ENCODE results near the gene SLIT3. TPM values are rescaled to one million over a fixed set of nuclear protein-coding genes. Genes with fewer than 3 reads are reported as not detected.

SLIT3 gene
- total RNA-seq, 3 donors from 2014 or later (not counting 1 experiment from before 2014, with no cell fraction given) = 0.34 to 0.80 TPM; not detected in 1

DNA sequence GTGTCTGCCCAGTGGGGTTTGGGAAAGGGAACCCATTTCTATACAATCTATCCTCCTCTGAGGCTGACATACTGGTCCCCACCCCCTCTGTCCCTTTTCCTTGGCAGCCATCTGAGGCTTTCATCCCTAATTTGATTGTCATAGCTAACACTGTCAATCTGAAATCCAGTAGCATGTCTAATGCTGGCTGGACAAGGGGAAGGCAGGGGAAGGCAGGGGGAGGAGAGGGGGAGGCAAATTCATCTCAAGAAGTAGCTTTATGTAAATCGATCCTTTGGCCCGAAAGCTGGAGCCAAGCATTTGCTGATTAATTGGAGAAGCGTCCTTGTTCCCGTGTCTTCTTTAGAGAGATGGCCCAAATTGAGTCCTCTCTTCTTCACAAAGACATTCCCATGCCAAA lies 407.7 kb downstream of the SLIT3 start:
- Mint-ChIP-seq H3K36me3 (no peaks in the 10 kb centered on the region), H3K4me1 (peaks cover 21 to 27% of the 10 kb centered on the region in 2 donors), H3K9me3 (no peaks in the 10 kb centered on the region), H3K27me3 (ENCODE audit: low read depth in 2 of 2) (peaks cover 0 to 10% of the 10 kb centered on the region in 2 donors), H3K4me3 (no peak overlapping the region), H3K27ac (no peak overlapping the region)
- TF ChIP-seq, protein P1, sequence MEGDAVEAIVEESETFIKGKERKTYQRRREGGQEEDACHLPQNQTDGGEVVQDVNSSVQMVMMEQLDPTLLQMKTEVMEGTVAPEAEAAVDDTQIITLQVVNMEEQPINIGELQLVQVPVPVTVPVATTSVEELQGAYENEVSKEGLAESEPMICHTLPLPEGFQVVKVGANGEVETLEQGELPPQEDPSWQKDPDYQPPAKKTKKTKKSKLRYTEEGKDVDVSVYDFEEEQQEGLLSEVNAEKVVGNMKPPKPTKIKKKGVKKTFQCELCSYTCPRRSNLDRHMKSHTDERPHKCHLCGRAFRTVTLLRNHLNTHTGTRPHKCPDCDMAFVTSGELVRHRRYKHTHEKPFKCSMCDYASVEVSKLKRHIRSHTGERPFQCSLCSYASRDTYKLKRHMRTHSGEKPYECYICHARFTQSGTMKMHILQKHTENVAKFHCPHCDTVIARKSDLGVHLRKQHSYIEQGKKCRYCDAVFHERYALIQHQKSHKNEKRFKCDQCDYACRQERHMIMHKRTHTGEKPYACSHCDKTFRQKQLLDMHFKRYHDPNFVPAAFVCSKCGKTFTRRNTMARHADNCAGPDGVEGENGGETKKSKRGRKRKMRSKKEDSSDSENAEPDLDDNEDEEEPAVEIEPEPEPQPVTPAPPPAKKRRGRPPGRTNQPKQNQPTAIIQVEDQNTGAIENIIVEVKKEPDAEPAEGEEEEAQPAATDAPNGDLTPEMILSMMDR (IDR thresholded peaks at IDR 0.05) = no peak
- 96% methylated on average over 2 of the region's 4 CpGs for WGBS (ENCODE audit: insufficient coverage)
- ATAC-seq (no peak), DNase-seq (no peak)
- no peak overlapping the region for H3K27ac ChIP-seq (ENCODE audit: low read length)
- H3K4me1 ChIP-seq (ENCODE audit: control insufficient read depth, insufficient read depth, low read length) = peaks cover 11% of the 10 kb centered on the region
- no peaks in the 10 kb centered on the region for H3K27me3 ChIP-seq (ENCODE audit: control insufficient read depth, insufficient read depth, low read length)
- intact Hi-C loops (cut with micrococcal nuclease) = no loop called here
- H3K4me3 ChIP-seq (ENCODE audit: low read length) = no peak overlapping the region
- no peaks in the 10 kb centered on the region for H3K36me3 ChIP-seq (ENCODE audit: control insufficient read depth, insufficient read depth, low read length)
- no peaks in the 10 kb centered on the region for H3K9me3 ChIP-seq (ENCODE audit: control insufficient read depth, insufficient read depth, low read length)

GRCh38 chr5:168892618-168893186 lies 408.2 kb downstream of the SLIT3 start:
- intact Hi-C loops (cut with micrococcal nuclease) = no loop called here
- H3K9me3 Mint-ChIP-seq = no peaks in the 10 kb centered on the region
- no peak overlapping the region for H3K27ac ChIP-seq (ENCODE audit: low read length)
- H3K9me3 ChIP-seq (ENCODE audit: control insufficient read depth, insufficient read depth, low read length) = no peaks in the 10 kb centered on the region
- H3K27me3 ChIP-seq (ENCODE audit: control insufficient read depth, insufficient read depth, low read length) = no peaks in the 10 kb centered on the region
- peaks cover 17 to 25% of the 10 kb centered on the region in 2 donors for H3K4me1 Mint-ChIP-seq
- peaks cover 0 to 10% of the 10 kb centered on the region in 2 donors for H3K27me3 Mint-ChIP-seq (ENCODE audit: low read depth in 2 of 2)
- no peaks in the 10 kb centered on the region for H3K36me3 ChIP-seq (ENCODE audit: control insufficient read depth, insufficient read depth, low read length)
- no peak for DNase-seq
- TF ChIP-seq, protein P1 (IDR thresholded peaks at IDR 0.05) = no peak
- H3K4me1 ChIP-seq (ENCODE audit: control insufficient read depth, insufficient read depth, low read length) = peaks cover 9% of the 10 kb centered on the region
- H3K4me3 ChIP-seq (ENCODE audit: low read length) = no peak overlapping the region
- ATAC-seq = no peak
- no peak overlapping the region for H3K27ac Mint-ChIP-seq
- H3K36me3 Mint-ChIP-seq = no peaks in the 10 kb centered on the region
- no peak overlapping the region for H3K4me3 Mint-ChIP-seq
- WGBS (ENCODE audit: insufficient coverage) = 89% methylated on average over 4 of the region's 5 CpGs

DNA sequence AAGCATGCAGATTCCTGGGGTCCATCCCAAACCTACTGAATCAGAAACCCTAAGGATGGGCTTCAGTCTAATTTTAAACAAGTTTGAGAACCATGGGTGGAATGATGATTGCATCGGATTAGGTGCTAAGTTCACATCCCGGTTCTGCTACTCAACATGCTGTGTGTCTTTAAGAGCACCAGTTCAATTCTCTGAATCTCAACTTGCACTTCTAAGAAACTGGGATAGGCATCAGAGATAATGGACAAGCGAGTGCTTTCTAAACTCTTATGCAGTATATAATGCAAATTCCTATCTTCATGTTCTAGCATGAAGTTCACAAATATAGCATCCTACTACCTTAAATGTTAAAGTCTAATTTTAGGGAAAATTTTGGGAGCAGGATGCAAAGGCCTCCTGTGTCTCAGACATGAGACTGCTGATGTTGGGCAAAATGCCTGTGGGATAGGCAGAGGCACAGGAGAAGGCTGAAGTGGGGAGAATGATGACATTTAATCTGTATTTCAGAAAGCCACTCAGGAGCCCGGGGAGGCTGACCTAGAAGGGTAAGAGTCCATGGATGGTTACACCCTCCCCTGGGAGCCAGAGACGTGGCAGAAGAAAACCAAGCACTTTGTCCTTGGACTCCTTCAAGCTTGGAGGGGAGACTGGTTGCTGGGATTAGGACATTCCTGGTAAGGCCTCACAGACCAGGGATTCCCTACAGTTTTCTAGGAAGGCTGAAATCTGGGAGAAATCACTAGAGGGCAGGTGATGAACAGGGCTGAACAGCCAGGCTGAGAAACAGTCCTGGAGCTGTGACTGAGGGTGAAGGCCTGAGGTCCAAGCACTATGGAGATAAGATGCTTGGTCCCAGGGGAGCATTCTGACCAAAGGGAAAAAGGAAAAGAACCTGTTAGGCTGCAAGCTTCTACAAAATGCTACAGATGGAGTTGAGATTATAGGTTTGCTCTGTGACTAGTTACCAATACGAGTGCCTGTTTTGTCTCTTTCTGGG lies 409.8 kb downstream of the SLIT3 start:
- Histone ChIP-seq H3K9me3 (ENCODE audit: control insufficient read depth, insufficient read depth, low read length) (no peaks in the 10 kb centered on the region), H3K36me3 (ENCODE audit: control insufficient read depth, insufficient read depth, low read length) (no peaks in the 10 kb centered on the region), H3K4me1 (ENCODE audit: control insufficient read depth, insufficient read depth, low read length) (peaks cover 5% of the 10 kb centered on the region), H3K27me3 (ENCODE audit: control insufficient read depth, insufficient read depth, low read length) (no peaks in the 10 kb centered on the region), H3K27ac (ENCODE audit: low read length) (no peak overlapping the region), H3K4me3 (ENCODE audit: low read length) (no peak overlapping the region)
- TF ChIP-seq, protein P1 (IDR thresholded peaks at IDR 0.05) = no peak
- 89% methylated on average over 6 of the region's 6 CpGs for WGBS (ENCODE audit: insufficient coverage)
- intact Hi-C loops (cut with micrococcal nuclease) = no loop called here
- Mint-ChIP-seq H3K4me1 (peaks cover 10 to 13% of the 10 kb centered on the region in 2 donors), H3K27me3 (ENCODE audit: low read depth in 2 of 2) (peaks cover 0 to 10% of the 10 kb centered on the region in 2 donors), H3K4me3 (no peak overlapping the region), H3K9me3 (no peaks in the 10 kb centered on the region), H3K27ac (no peak overlapping the region), H3K36me3 (no peaks in the 10 kb centered on the region)
- DNase-seq (no peak), ATAC-seq (no peak)

Measured in natural killer cell (primary cell).